ENCODE data around the gene HSD3B1.
"Not testable (repeated sequence)": the region's sequence is repeated elsewhere in the genome, so short reads cannot be mapped to it uniquely, and the experiment has no call there.

Gene HSD3B1

DNA sequence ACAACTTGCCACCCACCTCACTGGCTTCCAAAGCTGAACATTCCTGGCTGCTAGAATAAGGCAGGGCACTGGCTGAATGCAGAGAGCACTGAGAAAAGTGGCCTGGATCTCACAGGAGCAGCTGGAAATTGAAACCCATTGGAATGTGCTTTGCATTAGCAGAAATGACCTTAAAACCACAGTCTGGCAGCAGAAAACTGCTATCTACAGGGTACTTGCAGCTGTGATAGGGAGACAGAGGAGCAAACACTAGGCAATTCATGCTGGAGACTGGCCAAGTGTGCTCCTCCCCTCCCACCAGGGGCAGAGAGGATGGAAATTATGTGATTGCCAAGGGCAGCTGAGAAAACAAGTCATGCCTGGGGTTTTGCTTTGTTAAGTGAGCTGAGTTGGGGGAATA, 47.2 kb downstream of the HSD3B1 start:
- DNase-seq (ENCODE audit: low spot score), result no peak
- TF ChIP-seq, protein P1, sequence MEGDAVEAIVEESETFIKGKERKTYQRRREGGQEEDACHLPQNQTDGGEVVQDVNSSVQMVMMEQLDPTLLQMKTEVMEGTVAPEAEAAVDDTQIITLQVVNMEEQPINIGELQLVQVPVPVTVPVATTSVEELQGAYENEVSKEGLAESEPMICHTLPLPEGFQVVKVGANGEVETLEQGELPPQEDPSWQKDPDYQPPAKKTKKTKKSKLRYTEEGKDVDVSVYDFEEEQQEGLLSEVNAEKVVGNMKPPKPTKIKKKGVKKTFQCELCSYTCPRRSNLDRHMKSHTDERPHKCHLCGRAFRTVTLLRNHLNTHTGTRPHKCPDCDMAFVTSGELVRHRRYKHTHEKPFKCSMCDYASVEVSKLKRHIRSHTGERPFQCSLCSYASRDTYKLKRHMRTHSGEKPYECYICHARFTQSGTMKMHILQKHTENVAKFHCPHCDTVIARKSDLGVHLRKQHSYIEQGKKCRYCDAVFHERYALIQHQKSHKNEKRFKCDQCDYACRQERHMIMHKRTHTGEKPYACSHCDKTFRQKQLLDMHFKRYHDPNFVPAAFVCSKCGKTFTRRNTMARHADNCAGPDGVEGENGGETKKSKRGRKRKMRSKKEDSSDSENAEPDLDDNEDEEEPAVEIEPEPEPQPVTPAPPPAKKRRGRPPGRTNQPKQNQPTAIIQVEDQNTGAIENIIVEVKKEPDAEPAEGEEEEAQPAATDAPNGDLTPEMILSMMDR (IDR thresholded peaks at IDR 0.05; ENCODE audit: extremely low read depth, missing control alignments), result no peak

DNA sequence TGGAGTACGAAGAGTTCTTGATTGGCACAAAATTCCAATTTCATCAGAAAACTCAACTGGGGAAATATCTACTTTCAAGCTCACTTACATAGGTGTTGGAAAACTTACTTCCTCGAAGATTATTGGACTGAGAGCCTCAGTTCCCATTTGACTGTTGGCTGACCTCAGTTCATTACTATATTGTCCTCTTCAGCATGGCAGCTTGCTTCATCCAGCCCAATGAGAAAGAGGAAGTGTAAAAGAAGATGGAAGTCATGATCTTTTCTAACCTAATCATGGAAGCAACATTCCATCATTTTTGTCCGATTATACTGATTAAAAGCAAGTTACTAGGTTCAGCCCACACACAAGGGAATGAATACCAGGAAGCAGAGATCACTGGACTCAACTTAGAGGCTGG, 49.4 kb downstream of the HSD3B1 start:
- TF ChIP-seq, protein P1 (IDR thresholded peaks at IDR 0.05; ENCODE audit: extremely low read depth, missing control alignments), result no peak
- DNase-seq (ENCODE audit: low spot score), result no peak

DNA sequence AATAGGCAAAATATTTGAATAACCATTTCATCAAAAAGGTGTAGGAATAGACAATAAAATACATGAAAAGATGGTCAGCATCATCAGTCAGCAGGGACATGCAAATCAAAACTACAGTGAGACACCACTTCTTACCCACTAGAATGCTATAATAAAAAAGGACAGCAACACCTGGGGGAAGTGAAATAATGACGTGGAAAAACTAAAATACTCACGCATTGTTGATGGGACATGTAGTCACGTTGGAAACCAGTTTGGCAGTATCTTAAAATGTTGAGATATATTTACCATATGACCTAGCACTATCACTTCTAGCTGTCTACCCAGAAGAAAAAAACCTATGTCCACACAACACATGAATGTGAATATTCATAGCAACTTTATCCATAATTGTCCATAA, 53.4 kb downstream of the HSD3B1 start:
- not testable (repeated sequence) for DNase-seq (ENCODE audit: low spot score)

DNA sequence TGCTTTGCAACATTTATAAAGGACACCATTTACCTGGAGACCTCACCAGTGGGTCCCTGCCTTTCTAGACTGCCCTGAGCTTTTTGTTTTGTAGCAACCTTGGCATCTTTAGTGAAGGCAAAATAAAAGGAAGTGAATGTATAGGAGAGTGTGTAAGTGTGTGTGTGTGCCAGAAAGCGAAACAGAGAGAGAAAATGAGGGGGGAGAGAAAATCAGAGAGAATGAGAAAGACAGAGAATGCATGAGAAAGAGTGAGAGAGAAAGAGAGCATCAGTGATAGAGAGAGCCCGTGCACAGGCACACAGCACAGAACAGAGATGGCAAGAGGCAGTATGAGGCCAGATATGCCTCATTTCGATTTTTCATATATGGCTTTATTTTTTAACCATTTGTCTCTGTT, 57.5 kb downstream of the HSD3B1 start:
- TF ChIP-seq, protein P1 (IDR thresholded peaks at IDR 0.05; ENCODE audit: extremely low read depth, missing control alignments), result no peak
- peak; percentile 25 for DNase-seq (ENCODE audit: low spot score)
